SK-N-SH treated with all-trans-retinoic acid at 6 μM for 48 hours (cell line): ENCODE data around the gene POU5F1.
A peak's percentile ranks its signal among the peaks of the same experiment; 100 is the strongest.

Experiments used
- ATAC-seq: fragments of 200-7000 bp; cut with Tn5 transposase; 3 replicates; pipeline ENCODE4 v1.9.1; 2020; ENCODE audit warnings: mild to moderate bottlenecking, moderate library complexity
- ARNTL ChIP-seq: fragments of 450-650 bp; formaldehyde crosslinking; IDR thresholded peaks from 2 replicates; pipeline ENCODE4 v1.5.0; 2020; ENCODE audit warnings: low read depth, mild to moderate bottlenecking, moderate library complexity, borderline replicate concordance
- BACH2 ChIP-seq: fragments of 250-450 bp; sonication (Bioruptor Pico); IDR thresholded peaks from 2 replicates; pipeline ENCODE4 v1.9.0; 2021; ENCODE audit warnings: mild to moderate bottlenecking, borderline replicate concordance
- CREB5 ChIP-seq: fragments of 250-450 bp; sonication (Bioruptor Pico); IDR thresholded peaks from 2 replicates; pipeline ENCODE4 v1.5.1; 2020; ENCODE audit warnings: low read depth, mild to moderate bottlenecking, moderate library complexity
- CSRNP3 ChIP-seq: fragments of 250-450 bp; sonication (Bioruptor Pico); IDR thresholded peaks from 2 replicates; pipeline ENCODE4 v1.5.1; 2021; ENCODE audit warnings: mild to moderate bottlenecking, moderate library complexity
- ESRRG ChIP-seq: fragments of 250-450 bp; sonication (Bioruptor Pico); IDR thresholded peaks from 2 replicates; pipeline ENCODE4 v1.6.1; 2021; ENCODE audit warnings: mild to moderate bottlenecking
- GLIS3 ChIP-seq: fragments of 250-450 bp; sonication (Bioruptor Pico); IDR thresholded peaks from 2 replicates; pipeline ENCODE4 v1.5.0; 2020; ENCODE audit warnings: mild to moderate bottlenecking, moderate library complexity
- ISL1 ChIP-seq: fragments of 250-450 bp; sonication (Bioruptor Pico); IDR thresholded peaks from 2 replicates; pipeline ENCODE4 v2.1.2; 2022; ENCODE audit warnings: mild to moderate bottlenecking, moderate library complexity
- OSR1 ChIP-seq: fragments of 250-450 bp; sonication (Bioruptor Pico); IDR thresholded peaks from 2 replicates; pipeline ENCODE4 v1.8.0; 2022; ENCODE audit warnings: moderate library complexity, mild to moderate bottlenecking, inconsistent platforms
- POU6F1 ChIP-seq: fragments of 250-450 bp; sonication (Bioruptor Pico); IDR thresholded peaks from 2 replicates; pipeline ENCODE4 v1.8.0; 2021; ENCODE audit warnings: low read depth, mild to moderate bottlenecking, moderate library complexity, borderline replicate concordance
- PPARA ChIP-seq: fragments of 250-450 bp; sonication (Bioruptor Pico); IDR thresholded peaks from 2 replicates; pipeline ENCODE4 v1.5.0; 2020; ENCODE audit warnings: mild to moderate bottlenecking, borderline replicate concordance
- RARB ChIP-seq: fragments of 250-450 bp; sonication (Bioruptor Pico); IDR thresholded peaks from 2 replicates; pipeline ENCODE4 v1.8.0; 2021; ENCODE audit warnings: mild to moderate bottlenecking, moderate library complexity
- SNAI2 ChIP-seq: fragments of 250-450 bp; sonication (Bioruptor Pico); IDR thresholded peaks from 2 replicates; pipeline ENCODE4 v1.5.0; 2020; ENCODE audit warnings: mild to moderate bottlenecking, moderate library complexity
- TCF4 ChIP-seq: fragments of 250-450 bp; sonication (Bioruptor Pico); IDR thresholded peaks from 2 replicates; pipeline ENCODE4 v1.8.0; 2021; ENCODE audit warnings: mild to moderate bottlenecking, moderate library complexity, borderline replicate concordance
- TOX ChIP-seq: fragments of 250-450 bp; sonication (Bioruptor Pico); IDR thresholded peaks from 2 replicates; pipeline ENCODE4 v1.8.0; 2021; ENCODE audit warnings: mild to moderate bottlenecking, moderate library complexity, borderline replicate concordance
- TSHZ2 ChIP-seq: fragments of 250-450 bp; sonication (Bioruptor Pico); IDR thresholded peaks from 2 replicates; pipeline ENCODE4 v1.5.0; 2020; ENCODE audit warnings: mild to moderate bottlenecking, moderate library complexity
- ZC3H10 ChIP-seq: fragments of 250-450 bp; sonication (Bioruptor Pico); IDR thresholded peaks from 2 replicates; pipeline ENCODE4 v1.5.1; 2021; ENCODE audit warnings: mild to moderate bottlenecking, moderate library complexity
- ZFP3 ChIP-seq: fragments of 250-450 bp; sonication (Bioruptor Pico); IDR thresholded peaks from 2 replicates; pipeline ENCODE4 v1.5.0; 2020; ENCODE audit warnings: mild to moderate bottlenecking, moderate library complexity
- ZFP30 ChIP-seq: fragments of 450-650 bp; formaldehyde crosslinking; IDR thresholded peaks from 2 replicates; pipeline ENCODE4 v1.5.0; 2022; ENCODE audit warnings: mild to moderate bottlenecking, moderate library complexity
- ZNF565 ChIP-seq: fragments of 450-650 bp; formaldehyde crosslinking; conservative IDR thresholded peaks from 2 replicates; pipeline ENCODE4 v1.5.0; 2020; ENCODE audit warnings: low read depth, mild to moderate bottlenecking, moderate library complexity
- ZNF70 ChIP-seq: fragments of 450-650 bp; formaldehyde crosslinking; IDR thresholded peaks from 2 replicates; pipeline ENCODE4 v1.5.0; 2020; ENCODE audit warnings: mild to moderate bottlenecking, moderate library complexity
- ZNF8 ChIP-seq: fragments of 450-650 bp; formaldehyde crosslinking; IDR thresholded peaks from 2 replicates; pipeline ENCODE4 v1.5.0; 2020; ENCODE audit warnings: mild to moderate bottlenecking, moderate library complexity

POU5F1 gene

GRCh38 chr6:31175971-31176370 is 5.5 kb upstream of the POU5F1 start:
- TF ChIP-seq POU6F1, result no peak
- no peak for TF ChIP-seq CREB5 (CRISPR knock-in tag)
- TF ChIP-seq ZNF8, result no peak
- no peak for TF ChIP-seq ESRRG (CRISPR knock-in tag)
- TF ChIP-seq ZC3H10 (CRISPR knock-in tag), result no peak
- TF ChIP-seq TSHZ2, result no peak
- no peak for TF ChIP-seq TOX (CRISPR knock-in tag)
- TF ChIP-seq CSRNP3 (CRISPR knock-in tag), result no peak
- no peak for TF ChIP-seq SNAI2
- TF ChIP-seq TCF4 (CRISPR knock-in tag), result no peak
- no peak for TF ChIP-seq PPARA (CRISPR knock-in tag)
- no peak for TF ChIP-seq ISL1 (CRISPR knock-in tag)
- peak; percentile 27; the same call in 1 of the 3 replicates for ATAC-seq

- TF ChIP-seq TOX (CRISPR knock-in tag) (no peak), ZNF70 (no peak), ESRRG (CRISPR knock-in tag) (no peak), RARB (CRISPR knock-in tag) (no peak), GLIS3 (no peak), ZFP3 (no peak), BACH2 (no peak), ARNTL (CRISPR knock-in tag) (no peak), TSHZ2 (no peak), SNAI2 (no peak), ZFP30 (CRISPR knock-in tag) (no peak), OSR1 (no peak), TCF4 (CRISPR knock-in tag) (no peak), PPARA (CRISPR knock-in tag) (no peak), CSRNP3 (CRISPR knock-in tag) (no peak), POU6F1 (no peak), ZNF565 (CRISPR knock-in tag) (no peak)
- ATAC-seq, result no peak
Measured at GRCh38 chr6:31174378-31174777, 3.9 kb upstream of the POU5F1 start.
